ENCODE measurements around the gene LYPLAL1.
A peak's percentile ranks its signal among the peaks of the same experiment; 100 is the strongest.

Gene LYPLAL1

DNA sequence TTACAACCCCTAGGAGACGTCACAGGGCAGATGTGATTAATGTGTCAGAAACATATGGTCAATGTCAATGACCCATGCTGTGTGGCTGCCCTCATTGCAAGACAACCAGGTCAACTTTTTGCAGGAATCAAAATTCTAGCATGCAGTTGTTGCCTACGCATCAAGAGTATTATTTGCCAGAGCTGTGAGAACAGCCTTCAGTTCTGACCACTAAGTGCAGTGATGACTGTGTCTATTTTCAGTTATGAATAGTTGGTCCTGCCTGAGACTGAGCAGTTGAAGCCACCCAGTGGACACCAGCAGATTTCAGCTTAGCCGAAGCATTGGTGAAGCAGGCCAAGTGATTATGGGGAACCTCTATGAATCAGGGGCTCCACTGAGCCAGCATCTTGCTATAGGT lies 47.3 kb downstream of the LYPLAL1 start:
- no peak overlapping the region for H3K27ac ChIP-seq
- no peaks in the 10 kb centered on the region for H3K27me3 ChIP-seq (replicated peaks)
- H3K36me3 ChIP-seq (replicated peaks), result peaks cover 4% of the 10 kb centered on the region
- in situ Hi-C loops (cut with HindIII; ENCODE audit: low pct_ligation_motif_present, low sequenced_read_pairs), result no loop called here
- peak; percentile 18 for DNase-seq
- peak; percentile 34 for TF ChIP-seq CTCF (IDR thresholded peaks at IDR 0.05; ENCODE audit: low read depth, low read length, missing control alignments)
- H3K4me3 ChIP-seq (ENCODE audit: low read depth, low read length), result no peak overlapping the region

DNA sequence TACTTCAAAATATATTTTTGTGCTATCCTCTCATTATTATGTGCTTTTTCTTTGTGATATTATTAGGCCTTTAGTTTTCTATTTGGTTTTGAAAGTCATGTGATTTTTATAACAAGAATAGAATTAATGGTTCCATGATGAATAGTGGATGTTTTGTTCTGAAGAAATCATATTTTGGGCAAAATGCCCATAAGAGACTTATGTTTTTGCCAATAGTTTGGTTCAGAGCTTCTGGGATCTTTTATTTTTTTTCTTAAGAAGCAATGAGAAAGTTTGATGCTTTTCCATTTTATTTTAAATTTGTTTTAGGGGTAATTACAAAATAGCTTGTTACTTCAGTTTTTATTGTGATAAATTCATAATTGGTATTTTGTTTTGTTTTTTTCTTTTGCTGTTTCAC lies 49.8 kb downstream of the LYPLAL1 start:
- H3K36me3 ChIP-seq (replicated peaks), result peaks cover 4% of the 10 kb centered on the region
- H3K4me3 ChIP-seq (ENCODE audit: low read depth, low read length), result no peak overlapping the region
- no peak for TF ChIP-seq CTCF (IDR thresholded peaks at IDR 0.05; ENCODE audit: low read depth, low read length, missing control alignments)
- no peaks in the 10 kb centered on the region for H3K27me3 ChIP-seq (replicated peaks)
- no peak overlapping the region for H3K27ac ChIP-seq
- no peak for DNase-seq
- in situ Hi-C loops (cut with HindIII; ENCODE audit: low pct_ligation_motif_present, low sequenced_read_pairs), result no loop called here

DNA sequence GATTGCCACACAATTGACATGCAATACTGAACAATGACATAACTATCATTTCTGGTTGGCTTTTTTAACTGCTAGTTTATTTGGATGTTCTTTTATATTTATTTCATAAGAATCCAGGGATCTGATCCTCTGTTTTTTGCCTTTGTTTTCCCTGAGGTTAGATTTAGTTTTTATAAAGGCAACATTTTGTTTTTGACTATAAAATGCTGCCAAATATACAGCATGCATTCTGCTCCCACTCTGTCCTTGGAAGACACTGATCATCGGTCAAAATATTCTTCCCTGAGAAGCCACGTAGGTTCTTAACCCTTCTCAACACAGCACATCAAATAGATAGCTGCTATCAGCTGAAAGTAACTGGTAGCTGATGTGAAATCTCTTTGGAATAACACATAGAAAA lies 52.5 kb downstream of the LYPLAL1 start:
- in situ Hi-C loops (cut with HindIII; ENCODE audit: low pct_ligation_motif_present, low sequenced_read_pairs), result no loop called here
- no peak for TF ChIP-seq CTCF (IDR thresholded peaks at IDR 0.05; ENCODE audit: low read depth, low read length, missing control alignments)
- no peak for DNase-seq

GRCh38 chr1:219227360-219228057 lies 53.8 kb downstream of the LYPLAL1 start:
- in situ Hi-C loops (cut with HindIII; ENCODE audit: low pct_ligation_motif_present, low sequenced_read_pairs), result no loop called here
- H3K4me3 ChIP-seq (ENCODE audit: low read depth, low read length), result no peak overlapping the region
- DNase-seq, result no peak
- TF ChIP-seq CTCF (IDR thresholded peaks at IDR 0.05; ENCODE audit: low read depth, low read length, missing control alignments), result no peak
- H3K27me3 ChIP-seq (replicated peaks), result no peaks in the 10 kb centered on the region
- H3K36me3 ChIP-seq (replicated peaks), result no peaks in the 10 kb centered on the region
- H3K27ac ChIP-seq, result no peak overlapping the region

More for the DNA sequence above, 52.5 kb downstream of the LYPLAL1 start:
- H3K36me3 ChIP-seq (replicated peaks), result no peaks in the 10 kb centered on the region
- no peak overlapping the region for H3K27ac ChIP-seq
- no peak overlapping the region for H3K4me3 ChIP-seq (ENCODE audit: low read depth, low read length)
- H3K27me3 ChIP-seq (replicated peaks), result no peaks in the 10 kb centered on the region

GRCh38 chr1:219228058-219228419 lies 54.4 kb downstream of the LYPLAL1 start:
- H3K27ac ChIP-seq, result no peak overlapping the region
- no peaks in the 10 kb centered on the region for H3K27me3 ChIP-seq (replicated peaks)
- TF ChIP-seq CTCF (IDR thresholded peaks at IDR 0.05; ENCODE audit: low read depth, low read length, missing control alignments), result no peak
- DNase-seq, result no peak
- H3K36me3 ChIP-seq (replicated peaks), result no peaks in the 10 kb centered on the region
- in situ Hi-C loops (cut with HindIII; ENCODE audit: low pct_ligation_motif_present, low sequenced_read_pairs), result no loop called here
- no peak overlapping the region for H3K4me3 ChIP-seq (ENCODE audit: low read depth, low read length)

GRCh38 chr1:219232890-219233289 lies 59.2 kb downstream of the LYPLAL1 start:
- Histone ChIP-seq H3K4me3 (ENCODE audit: low read depth, low read length) (no peak overlapping the region), H3K36me3 (replicated peaks) (no peaks in the 10 kb centered on the region), H3K27ac (no peak overlapping the region), H3K27me3 (replicated peaks) (no peaks in the 10 kb centered on the region)
- no peak for TF ChIP-seq CTCF (IDR thresholded peaks at IDR 0.05; ENCODE audit: low read depth, low read length, missing control alignments)
- no peak for DNase-seq
- in situ Hi-C loops (cut with HindIII; ENCODE audit: low pct_ligation_motif_present, low sequenced_read_pairs), result no loop called here
